HepG2 (cell line): ENCODE data around the gene CFD. TPM values are rescaled to one million over a fixed set of nuclear protein-coding genes. Genes with fewer than 3 reads are reported as not detected.

Experiments
- AHR ChIP-seq: IDR thresholded peaks from 2 replicates; pipeline ENCODE4 v1.6.1; 2018; ENCODE audit warnings: missing genetic modification reagents, missing compliant biosample characterization
- CBX1 ChIP-seq: IDR thresholded peaks from one replicate; pipeline ENCODE4 v1.6.1; 2016; ENCODE audit warnings: antibody characterized with exemption, low read depth
- CEBPG ChIP-seq: IDR thresholded peaks from 2 replicates; pipeline ENCODE4 v1.6.1; 2016
- DNMT3B ChIP-seq: conservative IDR thresholded peaks from 2 replicates; pipeline ENCODE4 v1.6.1; 2016; ENCODE audit warnings: missing biosample characterization, control low read depth
- FIP1L1 ChIP-seq: fragments of 200-400 bp; formaldehyde crosslinking; IDR thresholded peaks from 2 replicates; pipeline ENCODE4 v1.6.1; 2018; ENCODE audit warnings: low read depth, mild to moderate bottlenecking, low read length, moderate library complexity, borderline replicate concordance; ENCODE audit not compliant: insufficient read depth
- HOXA9 ChIP-seq: sonication (generic); formaldehyde crosslinking; IDR thresholded peaks from 2 replicates; pipeline ENCODE4 v1.8.1; 2022; ENCODE audit warnings: missing genetic modification reagents, mild to moderate bottlenecking, moderate library complexity, borderline replicate concordance
- NFIC ChIP-seq: IDR thresholded peaks from 2 replicates; pipeline ENCODE4 v1.6.1; 2012; ENCODE audit warnings: mild to moderate bottlenecking, low read length, inconsistent platforms
- NFKBIZ ChIP-seq: IDR thresholded peaks from 2 replicates; pipeline ENCODE4 v1.6.1; 2018; ENCODE audit warnings: missing genetic modification reagents, missing compliant biosample characterization
- PTBP1 ChIP-seq: fragments of 200-400 bp; formaldehyde crosslinking; IDR thresholded peaks from 2 replicates; pipeline ENCODE4 v1.6.1; 2018; ENCODE audit warnings: low read length, low read depth; ENCODE audit not compliant: poor library complexity, severe bottlenecking
- SUZ12 ChIP-seq: fragments of 150-350 bp; IDR thresholded peaks from 2 replicates; pipeline ENCODE4 v1.6.1; 2014; ENCODE audit warnings: low read depth, low read length
- TCF7 ChIP-seq: sonication (generic); IDR thresholded peaks from 2 replicates; pipeline ENCODE4 v1.6.1; 2016; ENCODE audit warnings: antibody characterized with exemption, low read depth
- YEATS2 ChIP-seq: sonication (generic); formaldehyde crosslinking; IDR thresholded peaks from 2 replicates; pipeline ENCODE4 v1.4.0; 2020; ENCODE audit warnings: missing genetic modification reagents, borderline replicate concordance
- ZFP36 ChIP-seq: fragments of 150-350 bp; IDR thresholded peaks from 2 replicates; pipeline ENCODE4 v1.6.1; 2018; ENCODE audit warnings: borderline replicate concordance, low read length, low read depth; ENCODE audit not compliant: partially characterized antibody
- ZNF12 ChIP-seq: sonication (generic); formaldehyde crosslinking; IDR thresholded peaks from 2 replicates; pipeline ENCODE4 v1.5.0; 2020; ENCODE audit warnings: missing genetic modification reagents
- ZNF549 ChIP-seq: sonication (generic); formaldehyde crosslinking; IDR thresholded peaks from 2 replicates; pipeline ENCODE4 v1.5.0; 2020; ENCODE audit warnings: missing genetic modification reagents
- ZNF772 ChIP-seq: sonication (generic); formaldehyde crosslinking; IDR thresholded peaks from 2 replicates; pipeline ENCODE4 v1.5.0; 2020; ENCODE audit warnings: mild to moderate bottlenecking, missing genetic modification reagents
- ZNF839 ChIP-seq: sonication (generic); formaldehyde crosslinking; IDR thresholded peaks from 2 replicates; pipeline ENCODE4 v1.4.0; 2020; ENCODE audit warnings: missing genetic modification reagents, mild to moderate bottlenecking, borderline replicate concordance
- polyA plus RNA-seq, 8 experiments: library from polyadenylated mRNA; depleted of rRNA in 3 of 8; stranded (reverse) in 7 of 8; unstranded in 1 of 8; fragments of >200 nt; fragmentation: Illumina TruSeq in 4 of 8; extraction: Trizol in 4 of 8; gene quantifications; 2 replicates each; pipeline versions ENCODE4 v1.2.1 to v1.2.3, GENCODE V29; 2011 to 2016; ENCODE audit warnings: low read depth in 4 of 8, missing spikeins in 1 of 8, mixed read lengths in 1 of 8; ENCODE audit not compliant: insufficient read depth in 1 of 8
- total RNA-seq, 5 experiments: library from RNA; depleted of rRNA; stranded (reverse); fragments of >200 nt; fragmentation: Illumina TruSeq; extraction: Trizol; gene quantifications; 2 replicates each; pipeline ENCODE4 v1.2.3, GENCODE V29; 2016; ENCODE audit warnings: low read depth in 1 of 5
- TF ChIP-seq, protein P1 (sequence below): sonication (generic); formaldehyde crosslinking; IDR thresholded peaks from 2 replicates; pipeline ENCODE4 v1.8.0; 2022; ENCODE audit warnings: missing genetic modification reagents, low read depth, mild to moderate bottlenecking, borderline replicate concordance
- TF ChIP-seq, protein P2 (sequence below): sonication (generic); formaldehyde crosslinking; IDR thresholded peaks from 2 replicates; pipeline ENCODE4 v1.4.0; 2020; ENCODE audit warnings: missing genetic modification reagents
- TF ChIP-seq, protein P3 (sequence below): sonication (generic); formaldehyde crosslinking; IDR thresholded peaks from 2 replicates; pipeline ENCODE4 v1.4.0; 2020; ENCODE audit warnings: mild to moderate bottlenecking, low read depth, missing genetic modification reagents
- TF ChIP-seq, protein P4 (sequence below): IDR thresholded peaks from 2 replicates; pipeline ENCODE4 v1.6.1; 2016; ENCODE audit warnings: missing genetic modification reagents, missing compliant biosample characterization
- TF ChIP-seq, protein P5 (sequence below): sonication (generic); formaldehyde crosslinking; conservative IDR thresholded peaks from 2 replicates; pipeline ENCODE4 v1.4.0; 2020; ENCODE audit warnings: mild to moderate bottlenecking, missing genetic modification reagents, moderate library complexity

Gene CFD
- total and polyA plus RNA-seq, 2 of the 13 experiments (the other 11 are each of a cell fraction or from before 2014, with no cell fraction given) = 2.3 to 4.6 TPM

DNA sequence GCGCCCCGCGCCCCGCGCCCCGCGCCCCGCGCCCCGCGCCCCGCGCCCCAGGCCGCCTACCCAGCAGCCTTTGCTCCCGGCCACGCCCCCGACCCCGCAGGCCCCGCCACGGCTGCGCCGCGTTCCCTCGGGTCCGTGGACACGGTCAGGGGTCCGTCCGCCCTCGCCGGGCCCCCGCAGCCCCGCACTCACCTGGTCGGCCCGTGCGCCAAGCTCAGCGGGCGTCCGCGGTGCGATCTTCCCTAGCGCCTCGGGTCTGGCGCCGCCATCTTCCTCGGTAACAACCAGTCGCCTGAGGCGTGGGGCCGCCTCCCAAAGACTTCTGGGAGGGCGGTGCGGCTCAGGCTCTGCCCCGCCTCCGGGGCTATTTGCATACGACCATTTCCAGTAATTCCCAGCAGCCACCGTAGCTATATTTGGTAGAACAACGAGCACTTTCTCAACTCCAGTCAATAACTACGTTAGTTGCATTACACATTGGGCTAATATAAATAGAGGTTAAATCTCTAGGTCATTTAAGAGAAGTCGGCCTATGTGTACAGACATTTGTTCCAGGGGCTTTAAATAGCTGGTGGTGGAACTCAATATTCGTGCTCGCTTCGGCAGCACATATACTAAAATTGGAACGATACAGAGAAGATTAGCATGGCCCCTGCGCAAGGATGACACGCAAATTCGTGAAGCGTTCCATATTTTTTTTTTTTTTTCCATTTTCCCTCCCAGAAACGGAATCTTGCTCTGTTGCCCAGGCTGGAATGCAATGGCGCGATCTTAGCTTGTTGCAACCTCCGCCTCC lies 33.6 kb downstream of the CFD start, which contains the start of the genes MED16 and RNU6-9 (continued):
- TF ChIP-seq, protein P1, sequence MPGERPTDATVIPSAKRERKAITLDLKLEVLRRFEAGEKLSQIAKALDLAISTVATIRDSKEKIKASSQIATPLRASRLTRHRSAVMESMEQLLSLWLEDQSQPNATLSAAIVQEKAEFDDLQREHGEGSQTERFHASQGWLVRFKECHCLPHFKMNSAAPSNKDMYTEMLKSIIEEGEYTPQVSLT (CRISPR knock-in tag) = no peak
- TF ChIP-seq, protein P2, sequence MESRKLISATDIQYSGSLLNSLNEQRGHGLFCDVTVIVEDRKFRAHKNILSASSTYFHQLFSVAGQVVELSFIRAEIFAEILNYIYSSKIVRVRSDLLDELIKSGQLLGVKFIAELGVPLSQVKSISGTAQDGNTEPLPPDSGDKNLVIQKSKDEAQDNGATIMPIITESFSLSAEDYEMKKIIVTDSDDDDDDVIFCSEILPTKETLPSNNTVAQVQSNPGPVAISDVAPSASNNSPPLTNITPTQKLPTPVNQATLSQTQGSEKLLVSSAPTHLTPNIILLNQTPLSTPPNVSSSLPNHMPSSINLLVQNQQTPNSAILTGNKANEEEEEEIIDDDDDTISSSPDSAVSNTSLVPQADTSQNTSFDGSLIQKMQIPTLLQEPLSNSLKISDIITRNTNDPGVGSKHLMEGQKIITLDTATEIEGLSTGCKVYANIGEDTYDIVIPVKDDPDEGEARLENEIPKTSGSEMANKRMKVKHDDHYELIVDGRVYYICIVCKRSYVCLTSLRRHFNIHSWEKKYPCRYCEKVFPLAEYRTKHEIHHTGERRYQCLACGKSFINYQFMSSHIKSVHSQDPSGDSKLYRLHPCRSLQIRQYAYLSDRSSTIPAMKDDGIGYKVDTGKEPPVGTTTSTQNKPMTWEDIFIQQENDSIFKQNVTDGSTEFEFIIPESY (CRISPR knock-in tag) = no peak
- no peak for TF ChIP-seq ZFP36
- TF ChIP-seq HOXA9 (CRISPR knock-in tag) = 0 out of 2 replicates have a peak, but pooled peaks have one; percentile 74
- no peak for TF ChIP-seq AHR (CRISPR knock-in tag)
- TF ChIP-seq NFKBIZ = no peak
- TF ChIP-seq FIP1L1 = no peak
- peak; percentile 47 for TF ChIP-seq SUZ12
- no peak for TF ChIP-seq NFIC
- TF ChIP-seq CEBPG (CRISPR knock-in tag) = no peak
- TF ChIP-seq ZNF12 = no peak
- TF ChIP-seq PTBP1 = no peak
- TF ChIP-seq CBX1 = no peak
- peak; percentile 67; the same call in 1 of the 2 replicates for TF ChIP-seq ZNF772 (CRISPR knock-in tag)
- TF ChIP-seq, protein P3, sequence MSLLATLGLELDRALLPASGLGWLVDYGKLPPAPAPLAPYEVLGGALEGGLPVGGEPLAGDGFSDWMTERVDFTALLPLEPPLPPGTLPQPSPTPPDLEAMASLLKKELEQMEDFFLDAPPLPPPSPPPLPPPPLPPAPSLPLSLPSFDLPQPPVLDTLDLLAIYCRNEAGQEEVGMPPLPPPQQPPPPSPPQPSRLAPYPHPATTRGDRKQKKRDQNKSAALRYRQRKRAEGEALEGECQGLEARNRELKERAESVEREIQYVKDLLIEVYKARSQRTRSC (CRISPR knock-in tag) = no peak
- TF ChIP-seq ZNF839 (CRISPR knock-in tag) = no peak
- TF ChIP-seq, protein P4, sequence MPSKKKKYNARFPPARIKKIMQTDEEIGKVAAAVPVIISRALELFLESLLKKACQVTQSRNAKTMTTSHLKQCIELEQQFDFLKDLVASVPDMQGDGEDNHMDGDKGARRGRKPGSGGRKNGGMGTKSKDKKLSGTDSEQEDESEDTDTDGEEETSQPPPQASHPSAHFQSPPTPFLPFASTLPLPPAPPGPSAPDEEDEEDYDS (CRISPR knock-in tag) = peak; percentile 72; the same call in 1 of the 2 replicates
- TF ChIP-seq TCF7 = no peak
- TF ChIP-seq ZNF549 (CRISPR knock-in tag) = no peak
- TF ChIP-seq DNMT3B (CRISPR knock-in tag) = 0 out of 2 replicates have a peak, but pooled peaks have one; percentile 31
- TF ChIP-seq YEATS2 = no peak
- TF ChIP-seq, protein P5, sequence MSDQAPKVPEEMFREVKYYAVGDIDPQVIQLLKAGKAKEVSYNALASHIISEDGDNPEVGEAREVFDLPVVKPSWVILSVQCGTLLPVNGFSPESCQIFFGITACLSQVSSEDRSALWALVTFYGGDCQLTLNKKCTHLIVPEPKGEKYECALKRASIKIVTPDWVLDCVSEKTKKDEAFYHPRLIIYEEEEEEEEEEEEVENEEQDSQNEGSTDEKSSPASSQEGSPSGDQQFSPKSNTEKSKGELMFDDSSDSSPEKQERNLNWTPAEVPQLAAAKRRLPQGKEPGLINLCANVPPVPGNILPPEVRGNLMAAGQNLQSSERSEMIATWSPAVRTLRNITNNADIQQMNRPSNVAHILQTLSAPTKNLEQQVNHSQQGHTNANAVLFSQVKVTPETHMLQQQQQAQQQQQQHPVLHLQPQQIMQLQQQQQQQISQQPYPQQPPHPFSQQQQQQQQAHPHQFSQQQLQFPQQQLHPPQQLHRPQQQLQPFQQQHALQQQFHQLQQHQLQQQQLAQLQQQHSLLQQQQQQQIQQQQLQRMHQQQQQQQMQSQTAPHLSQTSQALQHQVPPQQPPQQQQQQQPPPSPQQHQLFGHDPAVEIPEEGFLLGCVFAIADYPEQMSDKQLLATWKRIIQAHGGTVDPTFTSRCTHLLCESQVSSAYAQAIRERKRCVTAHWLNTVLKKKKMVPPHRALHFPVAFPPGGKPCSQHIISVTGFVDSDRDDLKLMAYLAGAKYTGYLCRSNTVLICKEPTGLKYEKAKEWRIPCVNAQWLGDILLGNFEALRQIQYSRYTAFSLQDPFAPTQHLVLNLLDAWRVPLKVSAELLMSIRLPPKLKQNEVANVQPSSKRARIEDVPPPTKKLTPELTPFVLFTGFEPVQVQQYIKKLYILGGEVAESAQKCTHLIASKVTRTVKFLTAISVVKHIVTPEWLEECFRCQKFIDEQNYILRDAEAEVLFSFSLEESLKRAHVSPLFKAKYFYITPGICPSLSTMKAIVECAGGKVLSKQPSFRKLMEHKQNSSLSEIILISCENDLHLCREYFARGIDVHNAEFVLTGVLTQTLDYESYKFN = 0 out of 2 replicates have a peak, but pooled peaks have one; percentile 19
